ENCODE data around the gene TPPP. TPM values are rescaled to one million over a fixed set of nuclear protein-coding genes. Genes with fewer than 3 reads are reported as not detected.

TPPP gene
- total RNA-seq, 3 donors from 2014 or later (not counting 1 experiment from before 2014, with no cell fraction given) = 0.24 to 1.3 (median 1.2) TPM

DNA sequence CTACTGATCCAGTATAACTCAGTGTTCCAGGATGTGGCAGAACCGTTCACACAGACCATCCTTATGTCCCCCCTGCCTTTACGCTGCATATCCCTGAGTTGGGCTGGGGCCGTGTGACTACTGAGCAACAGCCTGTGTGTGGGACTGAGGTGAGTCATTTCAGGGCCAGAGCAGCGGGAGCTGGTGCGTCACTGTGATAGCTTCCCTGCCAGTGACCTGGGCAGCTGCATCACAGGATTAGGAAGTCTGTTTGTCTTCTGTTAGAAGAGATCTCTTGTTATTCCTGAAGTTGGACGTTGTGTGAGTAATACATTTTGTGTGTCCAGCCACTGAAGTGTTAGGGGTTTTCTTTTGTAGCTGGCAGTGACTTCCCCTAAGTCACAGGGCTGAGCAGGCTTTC lies 35.6 kb downstream of the TPPP start:
- intact Hi-C loops (cut with micrococcal nuclease) = no loop called here
- WGBS (ENCODE audit: insufficient coverage) = 89% methylated on average over 6 of the region's 6 CpGs
- Histone ChIP-seq H3K9me3 (ENCODE audit: control insufficient read depth, insufficient read depth, low read length) (no peaks in the 10 kb centered on the region), H3K27ac (ENCODE audit: low read length) (no peak overlapping the region), H3K4me1 (ENCODE audit: control insufficient read depth, insufficient read depth, low read length) (no peaks in the 10 kb centered on the region), H3K4me3 (ENCODE audit: low read length) (no peak overlapping the region), H3K36me3 (ENCODE audit: control insufficient read depth, insufficient read depth, low read length) (peaks cover 13% of the 10 kb centered on the region), H3K27me3 (ENCODE audit: control insufficient read depth, insufficient read depth, low read length) (no peaks in the 10 kb centered on the region)
- Mint-ChIP-seq H3K4me1 (no peaks in the 10 kb centered on the region), H3K9me3 (no peaks in the 10 kb centered on the region), H3K4me3 (no peak overlapping the region), H3K27me3 (ENCODE audit: low read depth in 2 of 2) (no peaks in the 10 kb centered on the region), H3K27ac (no peak overlapping the region), H3K36me3 (peaks cover 7% of the 10 kb centered on the region)
- DNase-seq (no peak), ATAC-seq (no peak)
- TF ChIP-seq, protein P1, sequence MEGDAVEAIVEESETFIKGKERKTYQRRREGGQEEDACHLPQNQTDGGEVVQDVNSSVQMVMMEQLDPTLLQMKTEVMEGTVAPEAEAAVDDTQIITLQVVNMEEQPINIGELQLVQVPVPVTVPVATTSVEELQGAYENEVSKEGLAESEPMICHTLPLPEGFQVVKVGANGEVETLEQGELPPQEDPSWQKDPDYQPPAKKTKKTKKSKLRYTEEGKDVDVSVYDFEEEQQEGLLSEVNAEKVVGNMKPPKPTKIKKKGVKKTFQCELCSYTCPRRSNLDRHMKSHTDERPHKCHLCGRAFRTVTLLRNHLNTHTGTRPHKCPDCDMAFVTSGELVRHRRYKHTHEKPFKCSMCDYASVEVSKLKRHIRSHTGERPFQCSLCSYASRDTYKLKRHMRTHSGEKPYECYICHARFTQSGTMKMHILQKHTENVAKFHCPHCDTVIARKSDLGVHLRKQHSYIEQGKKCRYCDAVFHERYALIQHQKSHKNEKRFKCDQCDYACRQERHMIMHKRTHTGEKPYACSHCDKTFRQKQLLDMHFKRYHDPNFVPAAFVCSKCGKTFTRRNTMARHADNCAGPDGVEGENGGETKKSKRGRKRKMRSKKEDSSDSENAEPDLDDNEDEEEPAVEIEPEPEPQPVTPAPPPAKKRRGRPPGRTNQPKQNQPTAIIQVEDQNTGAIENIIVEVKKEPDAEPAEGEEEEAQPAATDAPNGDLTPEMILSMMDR (IDR thresholded peaks at IDR 0.05) = no peak

DNA sequence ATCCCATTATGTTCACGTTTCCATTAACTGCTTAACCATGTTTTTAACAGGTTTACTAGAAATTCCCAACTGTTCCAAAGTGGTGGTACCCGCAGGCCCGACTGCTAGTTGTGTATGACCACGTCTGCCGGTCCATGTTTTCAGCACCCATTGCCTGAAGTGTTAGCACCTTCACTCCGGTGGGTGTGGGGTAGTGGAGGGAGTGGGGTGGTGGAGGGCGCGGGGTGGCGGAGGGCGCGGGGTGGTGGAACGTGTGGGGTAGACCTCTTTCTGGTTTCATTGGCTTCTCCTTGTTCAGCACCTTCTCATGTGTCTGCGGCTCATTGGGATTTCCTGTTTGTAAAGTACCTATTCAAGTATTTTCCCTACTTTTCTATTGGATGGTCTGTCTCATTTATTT lies 37.7 kb downstream of the TPPP start:
- Mint-ChIP-seq H3K36me3 (peaks cover 7% of the 10 kb centered on the region), H3K4me1 (no peaks in the 10 kb centered on the region), H3K9me3 (no peaks in the 10 kb centered on the region), H3K27me3 (ENCODE audit: low read depth in 2 of 2) (no peaks in the 10 kb centered on the region), H3K27ac (no peak overlapping the region), H3K4me3 (no peak overlapping the region)
- Histone ChIP-seq H3K27ac (ENCODE audit: low read length) (no peak overlapping the region), H3K4me1 (ENCODE audit: control insufficient read depth, insufficient read depth, low read length) (no peaks in the 10 kb centered on the region), H3K27me3 (ENCODE audit: control insufficient read depth, insufficient read depth, low read length) (no peaks in the 10 kb centered on the region), H3K4me3 (ENCODE audit: low read length) (no peak overlapping the region), H3K36me3 (ENCODE audit: control insufficient read depth, insufficient read depth, low read length) (peaks cover 13% of the 10 kb centered on the region), H3K9me3 (ENCODE audit: control insufficient read depth, insufficient read depth, low read length) (peaks cover 4% of the 10 kb centered on the region)
- 96% methylated on average over 13 of the region's 13 CpGs for WGBS (ENCODE audit: insufficient coverage)
- ATAC-seq = no peak
- no peak for DNase-seq
- TF ChIP-seq, protein P1 (IDR thresholded peaks at IDR 0.05) = no peak
- intact Hi-C loops (cut with micrococcal nuclease) = no loop called here

DNA sequence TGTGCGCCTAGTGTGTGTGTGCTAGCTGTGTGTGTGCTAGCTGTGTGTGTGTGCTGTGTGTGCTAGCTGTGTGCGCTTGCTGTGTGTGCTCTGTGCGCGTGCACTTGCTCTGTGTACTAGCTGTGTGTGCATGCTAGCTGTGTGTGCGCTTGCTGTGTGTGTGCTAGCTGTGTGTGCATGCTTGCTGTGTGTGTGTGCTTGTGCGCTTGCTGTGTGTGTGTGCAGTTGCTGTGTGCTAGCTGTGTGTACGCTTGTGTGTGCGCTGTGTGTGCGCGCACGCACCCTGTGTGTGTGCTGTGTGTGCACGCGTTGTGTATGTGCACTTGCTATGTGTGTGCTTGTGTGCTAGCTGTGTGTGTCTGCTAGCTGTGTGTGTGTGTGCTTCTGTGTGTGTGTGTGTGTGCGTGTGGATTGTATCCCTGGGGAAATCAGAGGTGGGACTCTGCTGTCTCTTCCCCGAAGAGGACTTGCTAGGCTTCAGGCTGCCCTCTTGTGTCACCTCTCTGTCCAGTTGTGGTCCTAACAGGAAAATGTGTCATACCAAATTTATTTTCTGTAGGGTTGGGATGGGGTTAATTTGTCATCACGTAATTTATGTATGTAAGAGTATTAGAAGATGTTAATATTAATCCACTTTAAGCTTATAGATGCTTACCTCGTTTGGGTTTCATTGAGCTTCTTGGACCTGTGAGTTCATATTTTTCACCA lies 38.9 kb downstream of the TPPP start:
- TF ChIP-seq, protein P1 (IDR thresholded peaks at IDR 0.05) = no peak
- Histone ChIP-seq H3K27ac (ENCODE audit: low read length) (no peak overlapping the region), H3K36me3 (ENCODE audit: control insufficient read depth, insufficient read depth, low read length) (peaks cover 12% of the 10 kb centered on the region), H3K4me1 (ENCODE audit: control insufficient read depth, insufficient read depth, low read length) (no peaks in the 10 kb centered on the region), H3K9me3 (ENCODE audit: control insufficient read depth, insufficient read depth, low read length) (peaks cover 11% of the 10 kb centered on the region), H3K27me3 (ENCODE audit: control insufficient read depth, insufficient read depth, low read length) (no peaks in the 10 kb centered on the region), H3K4me3 (ENCODE audit: low read length) (no peak overlapping the region)
- Mint-ChIP-seq H3K27me3 (ENCODE audit: low read depth in 2 of 2) (no peaks in the 10 kb centered on the region), H3K27ac (peak overlapping the region; percentile 14 to 78), H3K4me3 (no peak overlapping the region), H3K4me1 (no peaks in the 10 kb centered on the region), H3K36me3 (peaks cover 7% of the 10 kb centered on the region), H3K9me3 (no peaks in the 10 kb centered on the region)
- intact Hi-C loops (cut with micrococcal nuclease) = no loop called here
- peak in 1 of 3 donors; percentile 24 for ATAC-seq
- no peak for DNase-seq
- WGBS (ENCODE audit: insufficient coverage) = 92% methylated on average over 17 of the region's 17 CpGs
